Measurements from ENCODE around the gene HOMER1. TPM values are rescaled to one million over a fixed set of nuclear protein-coding genes. Genes with fewer than 3 reads are reported as not detected.
"Not testable (repeated sequence)": the region's sequence is repeated elsewhere in the genome, so short reads cannot be mapped to it uniquely, and the experiment has no call there.

The HOMER1 gene
- total RNA-seq, 1 donor from 2014 or later = 5.4 TPM

GRCh38 chr5:79392776-79393175 lies 121.2 kb downstream of the HOMER1 start:
- Histone ChIP-seq H3K27ac (no peak overlapping the region), H3K4me1 (no peaks in the 10 kb centered on the region), H3K4me3 (no peak overlapping the region), H3K36me3 (no peaks in the 10 kb centered on the region), H3K9me3 (no peaks in the 10 kb centered on the region), H3K27me3 (no peaks in the 10 kb centered on the region)
- DNase-seq (ENCODE audit: extremely low spot score in 2 of 2) = no peak
- intact Hi-C loops (cut with DNase I) = no loop called here
- TF ChIP-seq CTCF (IDR thresholded peaks at IDR 0.05) (no peak), POLR2A (IDR thresholded peaks at IDR 0.05) (no peak), POLR2AphosphoS5 (IDR thresholded peaks at IDR 0.05; ENCODE audit: insufficient read depth in 1 of 2, low read depth in 1 of 2) (no peak)

- no peak for DNase-seq (ENCODE audit: extremely low spot score in 2 of 2)
- no peak for TF ChIP-seq POLR2A (IDR thresholded peaks at IDR 0.05)
- TF ChIP-seq CTCF (IDR thresholded peaks at IDR 0.05) = no peak
- no peak for TF ChIP-seq POLR2AphosphoS5 (IDR thresholded peaks at IDR 0.05; ENCODE audit: insufficient read depth in 1 of 2, low read depth in 1 of 2)
- H3K27me3 ChIP-seq = no peaks in the 10 kb centered on the region
- H3K4me1 ChIP-seq = no peaks in the 10 kb centered on the region
- H3K9me3 ChIP-seq = peaks cover 11% of the 10 kb centered on the region
- intact Hi-C loops (cut with DNase I) = no loop called here
- H3K36me3 ChIP-seq = no peaks in the 10 kb centered on the region
- H3K27ac ChIP-seq = no peak overlapping the region
- H3K4me3 ChIP-seq = no peak overlapping the region
These were observed 127.3 kb downstream of the HOMER1 start for GRCh38 chr5:79386679-79387078.

GRCh38 chr5:79385126-79385525 lies 128.8 kb downstream of the HOMER1 start:
- peaks cover 13% of the 10 kb centered on the region for H3K9me3 ChIP-seq
- H3K27ac ChIP-seq; H3K27me3 ChIP-seq; DNase-seq (ENCODE audit: extremely low spot score in 2 of 2); H3K4me3 ChIP-seq; H3K36me3 ChIP-seq; intact Hi-C loops (cut with DNase I); H3K4me1 ChIP-seq: not testable (repeated sequence)

- no peak for TF ChIP-seq POLR2AphosphoS5 (IDR thresholded peaks at IDR 0.05; ENCODE audit: insufficient read depth in 1 of 2, low read depth in 1 of 2)
- TF ChIP-seq POLR2A (IDR thresholded peaks at IDR 0.05) = no peak
- TF ChIP-seq CTCF (IDR thresholded peaks at IDR 0.05) = no peak
- no peaks in the 10 kb centered on the region for H3K4me1 ChIP-seq
These were observed 135.3 kb downstream of the HOMER1 start for GRCh38 chr5:79378510-79379186.

GRCh38 chr5:79357398-79357797 lies 156.5 kb downstream of the HOMER1 start:
- Histone ChIP-seq H3K36me3 (no peaks in the 10 kb centered on the region), H3K9me3 (no peaks in the 10 kb centered on the region), H3K27ac (no peak overlapping the region), H3K27me3 (no peaks in the 10 kb centered on the region), H3K4me1 (no peaks in the 10 kb centered on the region), H3K4me3 (no peak overlapping the region)
- TF ChIP-seq POLR2AphosphoS5 (IDR thresholded peaks at IDR 0.05; ENCODE audit: insufficient read depth in 1 of 2, low read depth in 1 of 2) = no peak
- TF ChIP-seq CTCF (IDR thresholded peaks at IDR 0.05) = no peak
- no peak for DNase-seq (ENCODE audit: extremely low spot score in 2 of 2)
- intact Hi-C loops (cut with DNase I) = no loop called here

More at GRCh38 chr5:79378510-79379186, 135.3 kb downstream of the HOMER1 start:
- no peak for DNase-seq (ENCODE audit: extremely low spot score in 2 of 2)
- Histone ChIP-seq H3K36me3 (no peaks in the 10 kb centered on the region), H3K27me3 (no peaks in the 10 kb centered on the region), H3K9me3 (peaks cover 13% of the 10 kb centered on the region), H3K4me3 (no peak overlapping the region), H3K27ac (no peak overlapping the region)
- intact Hi-C loops (cut with DNase I) = no loop called here

All from vagina (tissue), 2 donors.